Stomach (tissue), 9 donors: ENCODE results near the gene TSEN54. TPM values are rescaled to one million over a fixed set of nuclear protein-coding genes. Genes with fewer than 3 reads are reported as not detected.

Experiments
- DNase-seq, 2 donors: peaks; one replicate each; pipeline versions ENCODE4 v3.0.0 to v3.0.0-alpha.2; 2013 to 2019
- H3K27ac ChIP-seq, 5 donors: fragments of 200-600 bp in 4 of 5; sonication (generic) in 4 of 5; one replicate each; pipeline ENCODE4 v1.5.1; 2013 to 2019; ENCODE audit warnings: mild to moderate bottlenecking in 1 of 5, moderate library complexity in 1 of 5
- H3K27me3 ChIP-seq, 3 donors: fragments of 200-600 bp; sonication (generic); one replicate each; pipeline ENCODE4 v1.5.1; 2017 to 2019; ENCODE audit warnings: mixed run types in 1 of 3
- H3K36me3 ChIP-seq, 4 donors: fragments of 200-600 bp; sonication (generic); 1 replicate in 3 of 4; 2 replicates in 1 of 4; pipeline ENCODE4 v1.5.1; 2016 to 2019
- H3K4me1 ChIP-seq, 4 donors: fragments of 200-600 bp; sonication (generic); one replicate each; pipeline ENCODE4 v1.5.1; 2016 to 2019
- H3K4me3 ChIP-seq, 4 donors: fragments of 200-600 bp; sonication (generic) in 3 of 4; one replicate each; pipeline ENCODE4 v1.5.1; 2016 to 2019; ENCODE audit warnings: mild to moderate bottlenecking in 1 of 4
- H3K9me3 ChIP-seq, 4 donors: fragments of 200-600 bp; sonication (generic); one replicate each; pipeline ENCODE4 v1.5.1; 2016 to 2019
- CTCF ChIP-seq, 7 experiments: fragments of 450-650 bp in 4 of 7; fragments of 200-600 bp in 3 of 7; sonication (generic) in 3 of 7; IDR thresholded peaks; one replicate each; pipeline ENCODE4 v1.5.1; 2016 to 2019; ENCODE audit warnings: antibody characterized with exemption in 7 of 7, control low read depth in 2 of 7, mild to moderate bottlenecking in 1 of 7
- EP300 ChIP-seq: sonication (generic); formaldehyde crosslinking; IDR thresholded peaks from one replicate; pipeline ENCODE4 v1.6.1; 2017; ENCODE audit warnings: antibody characterized with exemption
- POLR2A ChIP-seq, 4 donors: fragments of 450-650 bp; IDR thresholded peaks; one replicate each; pipeline ENCODE4 v1.6.1; 2016; ENCODE audit warnings: antibody characterized with exemption in 4 of 4, control low read depth in 2 of 4, mild to moderate bottlenecking in 1 of 4, moderate library complexity in 1 of 4
- POLR2AphosphoS5 ChIP-seq, 3 donors: sonication (generic); formaldehyde crosslinking; IDR thresholded peaks; one replicate each; pipeline ENCODE4 v1.6.1; 2016; ENCODE audit warnings: antibody characterized with exemption in 3 of 3
- WGBS, 5 donors: extraction: QIAGEN DNeasy Blood & Tissue Kit in 3 of 5; methylation state at CpG; one replicate each; pipeline versions ENCODE4 v1.1.5 to v1.1.7; 2013 to 2018; 5-methylcytosine and 5-hydroxymethylcytosine counted together
- intact Hi-C: fragments of 100-400 bp; cut with DNase I; formaldehyde crosslinking; loops from one replicate; pipeline ENCODE4 v1.15.1; 2023; ENCODE audit warnings: low total_unique reads
- polyA plus RNA-seq, 3 donors: library from polyadenylated mRNA; stranded (reverse); fragments of 200-250 nt; gene quantifications; one replicate each; pipeline ENCODE4 v1.2.3, GENCODE V29; 2013
- total RNA-seq, 5 donors: library from RNA; depleted of rRNA; stranded (reverse); fragments of >200 nt; gene quantifications; one replicate each; pipeline versions ENCODE4 v1.1.0 to v1.2.3, GENCODE V29; 2014 to 2016
- donor health status: healthy with polysubstance abuse.
- donor health status: Bipolar disorder and iron deficiency.
- donor health status: healthy.

Gene TSEN54
- total and polyA plus RNA-seq, 8 donors = 13.2 to 219 (median 42.1) TPM

- Histone ChIP-seq H3K4me1 (peaks cover 10 to 32% (median 18%) of the 10 kb centered on the region in 4 donors), H3K27me3 (no peaks in the 10 kb centered on the region), H3K4me3 (no peak overlapping the region), H3K9me3 (no peaks in the 10 kb centered on the region), H3K36me3 (peaks cover 53 to 89% (median 83%) of the 10 kb centered on the region in 4 donors), H3K27ac (no peak overlapping the region)
- intact Hi-C loops = no loop called here
- TF ChIP-seq CTCF (IDR thresholded peaks at IDR 0.05) (no peak), POLR2A (IDR thresholded peaks at IDR 0.05) (no peak), POLR2AphosphoS5 (IDR thresholded peaks at IDR 0.05) (no peak), EP300 (no peak)
- whole genome bisulfite sequencing, 5 donors = 89 to 95% (median 95%) methylated on average over 13 to 23 of the region's 23 CpGs
- DNase-seq = no peak
These were observed 23.7 kb upstream of the TSEN54 start for GRCh38 chr17:75492555-75493168.

- no peak overlapping the region for H3K4me3 ChIP-seq
- H3K4me1 ChIP-seq = peaks cover 11 to 28% (median 15%) of the 10 kb centered on the region in 4 donors
- no peaks in the 10 kb centered on the region for H3K9me3 ChIP-seq
- H3K27me3 ChIP-seq = no peaks in the 10 kb centered on the region
- intact Hi-C loops = no loop called here
- no peak for DNase-seq
- H3K36me3 ChIP-seq = peaks cover 59 to 94% (median 93%) of the 10 kb centered on the region in 4 donors
- WGBS, 5 donors = 76 to 98% (median 97%) methylated on average over 5 to 23 of the region's 23 CpGs
- TF ChIP-seq POLR2AphosphoS5 (IDR thresholded peaks at IDR 0.05) (no peak), CTCF (IDR thresholded peaks at IDR 0.05) (no peak), EP300 (no peak), POLR2A (IDR thresholded peaks at IDR 0.05) (no peak)
- H3K27ac ChIP-seq = no peak overlapping the region
These were observed 22.7 kb upstream of the TSEN54 start for GRCh38 chr17:75493476-75494129.

- Histone ChIP-seq H3K9me3 (no peaks in the 10 kb centered on the region), H3K4me3 (no peak overlapping the region), H3K4me1 (peaks cover 11 to 27% (median 17%) of the 10 kb centered on the region in 4 donors), H3K27me3 (no peaks in the 10 kb centered on the region), H3K27ac (no peak overlapping the region), H3K36me3 (peaks cover 59 to 100% (median 94%) of the 10 kb centered on the region in 4 donors)
- 88 to 97% (median 92%) methylated on average over 12 to 14 of the region's 14 CpGs for WGBS, 5 donors
- intact Hi-C loops = no loop called here
- DNase-seq = no peak
- no peak for TF ChIP-seq CTCF (IDR thresholded peaks at IDR 0.05)
- no peak for TF ChIP-seq EP300
- no peak for TF ChIP-seq POLR2AphosphoS5 (IDR thresholded peaks at IDR 0.05)
- no peak for TF ChIP-seq POLR2A (IDR thresholded peaks at IDR 0.05)
These were observed 21.9 kb upstream of the TSEN54 start for GRCh38 chr17:75494326-75494877.

GRCh38 chr17:75496005-75496404, 20.3 kb upstream of the TSEN54 start:
- H3K4me1 ChIP-seq = peaks cover 0 to 17% (median 5%) of the 10 kb centered on the region in 4 donors
- intact Hi-C loops = no loop called here
- no peaks in the 10 kb centered on the region for H3K9me3 ChIP-seq
- H3K4me3 ChIP-seq = no peak overlapping the region
- H3K36me3 ChIP-seq = peaks cover 72 to 100% (median 100%) of the 10 kb centered on the region in 4 donors
- H3K27me3 ChIP-seq = no peaks in the 10 kb centered on the region
- H3K27ac ChIP-seq = no peak overlapping the region
- no peak for TF ChIP-seq CTCF (IDR thresholded peaks at IDR 0.05)
- no peak for TF ChIP-seq POLR2A (IDR thresholded peaks at IDR 0.05)
- TF ChIP-seq EP300 = no peak
- TF ChIP-seq POLR2AphosphoS5 (IDR thresholded peaks at IDR 0.05) = no peak
- 89 to 100% (median 91%) methylated on average over 3 to 11 of the region's 11 CpGs for WGBS, 5 donors
- no peak for DNase-seq
